H1 (cell line): ENCODE measurements around the gene OR9A2. TPM values are rescaled to one million over a fixed set of nuclear protein-coding genes. Genes with fewer than 3 reads are reported as not detected.

Source experiments
- CTCF ChIA-PET: fragments of 300-600 bp; sonication (Branson Sonifier 250); formaldehyde crosslinking; loops from one replicate; lab custom pipeline; 2021; ENCODE audit not compliant: partially characterized antibody; lab: Charles Lee
- POLR2A ChIA-PET: fragments of 300-600 bp; sonication (Branson Sonifier 250); formaldehyde crosslinking; loops from one replicate; lab custom pipeline; 2021; ENCODE audit warnings: inconsistent platforms; ENCODE audit not compliant: partially characterized antibody; lab: Charles Lee
- DNase-seq, 2 experiments: peaks; one replicate each; pipeline versions ENCODE4 v3.0.0 to v3.0.0-alpha.2; 2010 to 2022; ENCODE audit warnings: low spot score in 2 of 2, low read depth in 1 of 2, mixed read lengths in 1 of 2
- FAIRE-seq: peaks from 2 replicates; lab custom pipeline; 2011; peaks lifted over from hg19 to GRCh38; lab: Jason Lieb, UNC
- H2AFZ ChIP-seq: 2 replicates; pipeline ENCODE4 v1.8.1; 2012; ENCODE audit warnings: low read length, inconsistent platforms
- H2AK5ac ChIP-seq: 2 replicates; pipeline ENCODE4 v1.6.1; 2013; ENCODE audit warnings: low read depth, low read length
- H2BK120ac ChIP-seq: replicated peaks from 2 replicates; pipeline ENCODE3; 2013; ENCODE audit warnings: low read depth, low read length, inconsistent platforms
- H2BK12ac ChIP-seq: 2 replicates; pipeline ENCODE4 v1.6.1; 2013; ENCODE audit warnings: low read depth, low read length
- H2BK15ac ChIP-seq: 2 replicates; pipeline ENCODE4 v1.6.1; 2013; ENCODE audit warnings: low read length
- H2BK20ac ChIP-seq: 2 replicates; pipeline ENCODE4 v1.6.1; 2013; ENCODE audit warnings: low read length
- H2BK5ac ChIP-seq: 2 replicates; pipeline ENCODE4 v1.6.1; 2013; ENCODE audit warnings: low read depth, low read length
- H3K14ac ChIP-seq: 2 replicates; pipeline ENCODE4 v1.6.1; 2013; ENCODE audit warnings: inconsistent platforms; ENCODE audit not compliant: insufficient read length
- H3K18ac ChIP-seq: 2 replicates; pipeline ENCODE4 v1.6.1; 2013; ENCODE audit warnings: low read length; ENCODE audit errors: extremely low read depth
- H3K23ac ChIP-seq: 2 replicates; pipeline ENCODE4 v1.6.1; 2013; ENCODE audit warnings: inconsistent platforms; ENCODE audit not compliant: insufficient read length
- H3K23me2 ChIP-seq: 2 replicates; pipeline ENCODE4 v1.6.1; 2013; ENCODE audit warnings: low read depth, low read length
- H3K27ac ChIP-seq: 2 replicates; pipeline ENCODE4 v1.6.1; 2011; ENCODE audit warnings: low read depth, low read length, inconsistent platforms
- H3K27me3 ChIP-seq, 4 experiments: replicated peaks in 1 of 4; 1 replicate in 1 of 4; 2 replicates in 3 of 4; pipeline versions ENCODE4 v1.6.1 to v1.8.1; 2011 to 2013; ENCODE audit warnings: low read length in 3 of 4, mild to moderate bottlenecking in 3 of 4, inconsistent platforms in 2 of 4, mixed read lengths in 2 of 4, moderate library complexity in 1 of 4; ENCODE audit not compliant: control insufficient read depth in 3 of 4, insufficient read depth in 3 of 4; ENCODE audit errors: extremely low read depth in 1 of 4
- H3K36me3 ChIP-seq, 4 experiments: 2 replicates each; pipeline versions ENCODE4 v1.6.1 to v1.8.1; 2011 to 2013; ENCODE audit warnings: mild to moderate bottlenecking in 4 of 4, low read length in 3 of 4, moderate library complexity in 2 of 4, control low read depth in 1 of 4, inconsistent platforms in 1 of 4; ENCODE audit not compliant: insufficient read depth in 4 of 4, control insufficient read depth in 2 of 4
- H3K4ac ChIP-seq: replicated peaks from 2 replicates; pipeline ENCODE3; 2013; ENCODE audit warnings: low read length, low read depth, mixed read lengths, inconsistent platforms; ENCODE audit not compliant: insufficient read length
- H3K4me1 ChIP-seq, 4 experiments: replicated peaks in 1 of 4; 1 replicate in 1 of 4; 2 replicates in 3 of 4; pipeline versions ENCODE4 v1.6.1 to v1.8.1; 2011 to 2013; ENCODE audit warnings: low read length in 3 of 4, inconsistent platforms in 2 of 4, mixed read lengths in 1 of 4; ENCODE audit not compliant: insufficient read depth in 4 of 4, control insufficient read depth in 3 of 4
- H3K4me2 ChIP-seq, 2 experiments: 2 replicates each; pipeline versions ENCODE4 v1.6.1 to v1.8.1; 2011 to 2013; ENCODE audit warnings: low read depth in 2 of 2, low read length in 2 of 2, control low read depth in 1 of 2, inconsistent platforms in 1 of 2, mild to moderate bottlenecking in 1 of 2; ENCODE audit not compliant: insufficient read depth in 1 of 2
- H3K4me3 ChIP-seq, 4 experiments: fragments of 200-600, 300-600 bp in 1 of 4; sonication (generic), shearing (Covaris generic), sonication (Bioruptor Twin) in 1 of 4; 2 replicates each; pipeline versions ENCODE4 v1.5.1 to v1.8.1; 2011 to 2016; ENCODE audit warnings: low read length in 4 of 4, low read depth in 3 of 4, control low read depth in 2 of 4, inconsistent platforms in 2 of 4, mild to moderate bottlenecking in 2 of 4, mixed read lengths in 1 of 4, moderate library complexity in 1 of 4; ENCODE audit not compliant: insufficient read depth in 2 of 4; ENCODE audit errors: extremely low read depth in 1 of 4
- H3K56ac ChIP-seq: replicated peaks from 2 replicates; pipeline ENCODE3; 2013; ENCODE audit warnings: low read depth, mild to moderate bottlenecking, mixed read lengths, low read length, inconsistent platforms; ENCODE audit not compliant: insufficient read length
- H3K79me1 ChIP-seq: 2 replicates; pipeline ENCODE4 v1.6.1; 2013; ENCODE audit warnings: low read depth, low read length, control low read depth
- H3K79me2 ChIP-seq, 2 experiments: 2 replicates each; pipeline versions ENCODE4 v1.6.1 to v1.8.1; 2012 to 2013; ENCODE audit warnings: low read length in 2 of 2, mild to moderate bottlenecking in 2 of 2, inconsistent platforms in 1 of 2; ENCODE audit not compliant: insufficient read depth in 2 of 2, control insufficient read depth in 1 of 2
- H3K9ac ChIP-seq, 4 experiments: replicated peaks in 1 of 4; 1 replicate in 1 of 4; 2 replicates in 3 of 4; pipeline versions ENCODE4 v1.6.1 to v1.8.1; 2011 to 2013; ENCODE audit warnings: low read depth in 3 of 4, low read length in 3 of 4, control low read depth in 2 of 4, mild to moderate bottlenecking in 2 of 4, moderate library complexity in 2 of 4, inconsistent platforms in 1 of 4; ENCODE audit errors: extremely low read depth in 1 of 4
- H3K9me3 ChIP-seq, 2 experiments: 2 replicates each; pipeline versions ENCODE4 v1.6.1 to v1.8.1; 2012 to 2013; ENCODE audit warnings: mild to moderate bottlenecking in 2 of 2, moderate library complexity in 2 of 2, control low read depth in 1 of 2, inconsistent platforms in 1 of 2, low read depth in 1 of 2, low read length in 1 of 2, mixed read lengths in 1 of 2; ENCODE audit not compliant: insufficient read depth in 2 of 2
- H4K20me1 ChIP-seq, 2 experiments: replicated peaks in 1 of 2; 2 replicates each; pipeline versions ENCODE3 to v1.8.1; 2011 to 2013; ENCODE audit warnings: inconsistent platforms in 2 of 2, low read length in 2 of 2, mild to moderate bottlenecking in 1 of 2; ENCODE audit not compliant: insufficient read depth in 2 of 2, control insufficient read depth in 1 of 2
- H4K5ac ChIP-seq: 2 replicates; pipeline ENCODE4 v1.6.1; 2013; ENCODE audit warnings: low read length, low read depth, mixed read lengths, inconsistent platforms; ENCODE audit not compliant: insufficient read length
- H4K8ac ChIP-seq: 2 replicates; pipeline ENCODE4 v1.8.0; 2013; ENCODE audit warnings: mild to moderate bottlenecking, moderate library complexity, low read length, inconsistent platforms; ENCODE audit not compliant: insufficient read depth; ENCODE audit errors: extremely low read depth
- H4K91ac ChIP-seq: replicated peaks from 2 replicates; pipeline ENCODE3; 2013; ENCODE audit warnings: low read length, mixed read lengths, inconsistent platforms; ENCODE audit not compliant: insufficient read length
- BRCA1 ChIP-seq: IDR thresholded peaks from 2 replicates; pipeline ENCODE4 v1.6.1; 2012; ENCODE audit warnings: low read depth, low read length, improper control_type of control experiment
- CEBPB ChIP-seq: IDR thresholded peaks from 2 replicates; pipeline ENCODE4 v1.6.1; 2012; ENCODE audit warnings: low read depth, low read length
- CHD1 ChIP-seq: IDR thresholded peaks from 2 replicates; pipeline ENCODE4 v1.6.1; 2012; ENCODE audit warnings: low read depth, low read length, improper control_type of control experiment
- EZH2 ChIP-seq: fragments of 200-600 bp; sonication (generic); IDR thresholded peaks from 2 replicates; pipeline ENCODE4 v1.7.1; 2012; ENCODE audit warnings: low read depth, mild to moderate bottlenecking, moderate library complexity, low read length, inconsistent platforms; ENCODE audit not compliant: severe bottlenecking
- KDM1A ChIP-seq: fragments of 200-600, 300-600 bp; sonication (generic); IDR thresholded peaks from 2 replicates; pipeline ENCODE4 v1.7.1; 2016; ENCODE audit warnings: mild to moderate bottlenecking, low read length, borderline replicate concordance
- PHF8 ChIP-seq: fragments of 200-600 bp; sonication (generic); conservative IDR thresholded peaks from 2 replicates; pipeline ENCODE4 v1.7.1; 2012; ENCODE audit warnings: low read depth, mild to moderate bottlenecking, inconsistent platforms, low read length, moderate library complexity
- RAD21 ChIP-seq, 2 experiments: IDR thresholded peaks in 1 of 2; conservative IDR thresholded peaks in 1 of 2; 2 replicates each; pipeline ENCODE4 v1.6.1; 2011; ENCODE audit warnings: low read depth in 2 of 2, low read length in 2 of 2, improper control_type of control experiment in 1 of 2, inconsistent platforms in 1 of 2, mild to moderate bottlenecking in 1 of 2, moderate library complexity in 1 of 2
- RFX5 ChIP-seq: IDR thresholded peaks from 2 replicates; pipeline ENCODE4 v1.6.1; 2011; ENCODE audit warnings: low read depth, low read length, improper control_type of control experiment, borderline replicate concordance
- SIN3A ChIP-seq, 2 experiments: IDR thresholded peaks in 1 of 2; conservative IDR thresholded peaks in 1 of 2; 2 replicates each; pipeline ENCODE4 v1.6.1; 2011 to 2012; ENCODE audit warnings: low read length in 2 of 2, improper control_type of control experiment in 1 of 2, low read depth in 1 of 2, mild to moderate bottlenecking in 1 of 2
- SP1 ChIP-seq: IDR thresholded peaks from 2 replicates; pipeline ENCODE4 v1.6.1; 2011; ENCODE audit warnings: low read depth, low read length
- TAF1 ChIP-seq: IDR thresholded peaks from 2 replicates; pipeline ENCODE4 v1.6.1; 2011; ENCODE audit warnings: mild to moderate bottlenecking, low read depth, low read length
- ZNF274 ChIP-seq: IDR thresholded peaks from 2 replicates; pipeline ENCODE4 v1.7.0; 2012; ENCODE audit warnings: low read length, borderline replicate concordance; ENCODE audit errors: extremely low read depth
- WGBS, 2 experiments: shearing (Covaris generic) in 1 of 2; methylation state at CpG; one replicate each; pipeline versions ENCODE4 v1.1.6 to v1.1.7; 2013 to 2015; ENCODE audit warnings: low lambda C conversion rate in 2 of 2, mixed read lengths in 2 of 2, inconsistent platforms in 1 of 2, low coverage in 1 of 2, missing lambda C conversion rate in 1 of 2; ENCODE audit not compliant: insufficient replicate concordance in 2 of 2, insufficient coverage in 1 of 2, insufficient read length in 1 of 2; ENCODE audit errors: extremely low coverage in 1 of 2, missing lambda C conversion rate in 1 of 2; 5-methylcytosine and 5-hydroxymethylcytosine counted together
- polyA plus RNA-seq, 7 experiments: library from polyadenylated mRNA; depleted of rRNA in 3 of 7; stranded (reverse) in 5 of 7; unstranded in 2 of 7; fragments of >200 nt in 5 of 7; fragments of 200-250 nt in 2 of 7; gene quantifications; 1 replicate in 5 of 7; 2 replicates in 1 of 7; 4 replicates in 1 of 7; pipeline versions ENCODE4 v1.2.1 to v1.2.3, GENCODE V29; 2011 to 2013; ENCODE audit warnings: missing spikeins in 2 of 7, mixed read lengths in 2 of 7
- total RNA-seq: library from RNA; stranded (reverse); fragmentation: NEBNext Ultra II Directional; extraction: Animal tissue kit (Norgen Biotek cat#: 25700); gene quantifications from 2 replicates; pipeline ENCODE4 v1.2.1, GENCODE V29; 2021

The OR9A2 gene
- total and polyA plus RNA-seq, 2 of the 8 experiments (the other 6 are each of a cell fraction or from before 2014, with no cell fraction given) = not detected

DNA sequence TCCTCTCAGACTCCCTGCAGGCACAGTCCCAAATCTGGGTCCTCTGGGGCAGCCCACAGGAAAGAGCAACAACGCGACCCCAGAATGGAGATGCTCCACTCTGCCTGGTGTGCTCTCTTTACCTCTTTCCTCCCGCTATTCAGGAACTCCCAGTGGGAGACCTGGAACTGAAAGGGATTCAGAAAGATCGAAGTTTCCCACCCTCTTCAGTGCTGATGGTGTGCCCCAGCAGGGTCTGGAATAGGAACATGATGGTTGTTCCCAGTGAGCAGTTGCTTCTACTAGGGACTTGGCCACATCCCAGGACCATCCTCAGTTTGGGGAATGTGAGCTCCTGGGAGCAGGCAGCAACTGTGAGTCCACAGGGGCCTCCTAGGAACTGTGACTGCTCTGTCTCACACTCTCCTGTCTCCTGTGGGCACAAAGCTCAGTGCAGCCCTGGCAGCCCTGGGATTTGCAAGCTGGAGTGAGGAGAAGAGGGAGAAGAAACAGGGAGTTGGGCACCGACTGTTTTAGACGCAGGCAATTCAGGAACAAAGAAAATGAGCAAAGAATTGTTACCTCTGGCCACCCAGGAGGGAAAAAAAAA lies 43.1 kb upstream of the OR9A2 start:
- no peak overlapping the region for H3K27ac ChIP-seq
- no peak overlapping the region for H3K56ac ChIP-seq
- no peak overlapping the region; a peak in 1 of 4 replicates for H3K4me2 ChIP-seq
- no peak overlapping the region for H4K91ac ChIP-seq
- no peak overlapping the region for H2BK12ac ChIP-seq
- H3K9me3 ChIP-seq = no peaks in the 10 kb centered on the region
- H3K4me1 ChIP-seq = peaks cover 0 to 6% (median under 1%) of the 10 kb centered on the region in 4 experiments; a peak in 2 of 7 replicates
- ChIA-PET POLR2A (no interaction called here), CTCF (interaction anchor here (0.7 to 1.6 kb wide), 4 partner anchors 54 to 145 kb away, joined by 3 to 7 read pairs (median 4); no protein-coding TSS in a partner anchor)
- H4K5ac ChIP-seq = no peak overlapping the region
- DNase-seq = no peak
- H3K4me3 ChIP-seq = no peak overlapping the region
- H2AK5ac ChIP-seq = no peak overlapping the region
- no peak overlapping the region for H3K14ac ChIP-seq
- H3K9ac ChIP-seq = no peak overlapping the region
- no peak overlapping the region for H2BK20ac ChIP-seq
- no peak overlapping the region for H4K8ac ChIP-seq
- H4K20me1 ChIP-seq = no peaks in the 10 kb centered on the region
- peak overlapping the region; percentile 57; the same call in 1 of the 2 replicates for H2AFZ ChIP-seq
- no peak overlapping the region for H2BK5ac ChIP-seq
- H3K79me1 ChIP-seq = no peaks in the 10 kb centered on the region
- H3K27me3 ChIP-seq = no peaks in the 10 kb centered on the region
- no peak overlapping the region; the same call in 1 of the 2 replicates for H3K18ac ChIP-seq
- TF ChIP-seq PHF8 (no peak), CEBPB (no peak), SP1 (no peak), RFX5 (no peak), TAF1 (no peak), KDM1A (no peak), BRCA1 (no peak), CHD1 (no peak), RAD21 (IDR thresholded peaks at IDR 0.05 in 1 of 2, conservative IDR thresholded peaks at IDR 0.05 in 1 of 2; ENCODE audit: low read depth in 2 of 2, low read length in 2 of 2) (no peak), EZH2 (no peak), ZNF274 (no peak), SIN3A (conservative IDR thresholded peaks at IDR 0.05 in 1 of 2, IDR thresholded peaks at IDR 0.05 in 1 of 2; ENCODE audit: low read depth in 1 of 2, low read length in 2 of 2) (no peak)
- H3K23ac ChIP-seq = no peak overlapping the region
- WGBS, 2 experiments = 71% methylated on average over 5 of the region's 6 CpGs; no CpG with 5 or more reads in 1 of the 2 experiments
- FAIRE-seq = no peak
- H2BK120ac ChIP-seq = no peak overlapping the region
- no peaks in the 10 kb centered on the region for H3K23me2 ChIP-seq
- H3K36me3 ChIP-seq = no peaks in the 10 kb centered on the region
- H3K4ac ChIP-seq = no peak overlapping the region
- H3K79me2 ChIP-seq = no peaks in the 10 kb centered on the region
- H2BK15ac ChIP-seq = no peak overlapping the region
